HG02571 (cell line): ENCODE measurements around the gene KIAA0408.

Source experiments
- ATAC-seq: cut with Tn5 transposase; IDR thresholded peaks from one replicate; pipeline ENCODE4 v1.9.1; 2021; ENCODE audit warnings: mild to moderate bottlenecking, moderate library complexity; ENCODE audit not compliant: unreplicated experiment

The KIAA0408 gene

DNA sequence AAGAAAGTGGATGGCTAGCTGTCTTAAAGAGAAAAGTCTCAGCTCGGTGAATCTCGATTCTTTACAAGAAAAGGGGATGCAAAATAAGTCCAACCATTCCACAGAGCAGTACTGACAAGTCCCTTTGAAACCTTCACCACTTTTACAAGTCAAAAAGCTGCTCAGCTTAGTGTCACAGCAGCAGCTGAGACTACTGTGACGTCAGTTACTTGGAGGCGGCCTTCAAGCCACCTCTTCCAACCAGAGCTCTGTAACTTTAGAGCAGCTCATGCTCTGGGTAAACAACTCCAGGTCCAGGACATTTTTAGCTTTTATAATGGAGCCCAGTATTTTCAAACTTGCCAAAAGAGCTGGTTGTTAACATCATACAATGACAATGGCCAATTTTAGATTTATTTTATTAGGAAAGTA, at the start of gene KIAA0408:
Gene KIAA0408, minus strand, starts transcription at position 159 of the 411 bp plus-strand sequence. CDS start 5,408 bp downstream, outside the sequence.
- no peak for ATAC-seq

DNA sequence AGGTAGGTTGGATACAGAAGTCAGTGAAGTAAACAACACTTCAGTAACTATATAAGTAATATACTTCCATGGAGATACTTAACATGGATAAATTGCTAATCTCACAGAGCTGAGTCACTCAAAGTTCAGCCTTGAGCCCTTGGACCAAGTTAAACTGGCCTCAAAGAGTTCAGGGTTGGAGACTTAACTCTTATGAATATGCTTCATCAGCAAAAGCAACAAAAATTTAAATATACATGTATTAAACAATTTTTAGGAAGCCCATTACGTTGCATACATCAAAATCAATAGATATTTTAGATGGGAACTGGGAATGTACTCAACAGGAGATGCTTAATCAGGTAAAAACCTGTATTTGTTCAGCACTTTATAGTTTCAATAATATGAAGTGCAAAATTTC, 47.7 kb upstream of the KIAA0408 start:
- ATAC-seq = no peak

DNA sequence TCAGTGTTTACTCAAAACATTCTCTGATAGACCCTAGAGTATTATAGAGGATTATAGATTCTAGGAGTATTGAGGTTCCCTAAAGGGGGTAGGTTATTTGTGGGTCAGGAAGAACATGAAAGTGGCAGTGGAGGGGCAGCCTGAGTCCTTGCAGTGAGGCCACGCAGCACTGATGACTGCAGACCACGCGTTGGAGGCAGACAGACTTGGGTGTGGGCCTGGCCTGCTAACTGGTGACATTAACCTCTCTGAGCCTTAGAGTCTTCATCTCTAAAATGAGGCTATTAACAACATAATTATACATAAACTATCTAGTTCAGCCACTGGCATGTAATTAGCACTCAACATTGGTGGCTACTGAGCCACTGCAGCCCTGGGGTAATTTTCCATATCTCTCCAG, 43.8 kb upstream of the KIAA0408 start:
- ATAC-seq = no peak

DNA sequence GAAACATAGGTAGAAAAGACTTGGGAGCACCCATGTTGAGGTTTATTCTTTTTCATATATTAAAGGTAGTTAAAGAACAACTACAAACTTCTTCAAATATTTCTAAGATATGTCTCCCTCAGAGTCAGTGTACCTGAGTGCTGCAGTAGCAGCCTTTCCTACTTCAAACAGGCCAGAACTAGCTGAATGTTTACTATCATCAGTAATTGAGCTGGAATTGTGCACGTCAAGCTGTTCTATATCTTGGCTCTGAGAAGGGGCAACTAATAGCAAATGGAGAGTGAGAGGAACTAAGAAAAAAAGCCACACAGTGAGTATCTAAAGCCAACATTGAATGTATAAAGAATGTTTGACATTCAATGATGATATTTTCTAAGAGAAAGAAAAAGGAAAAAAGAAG, 38.2 kb upstream of the KIAA0408 start:
- no peak for ATAC-seq

DNA sequence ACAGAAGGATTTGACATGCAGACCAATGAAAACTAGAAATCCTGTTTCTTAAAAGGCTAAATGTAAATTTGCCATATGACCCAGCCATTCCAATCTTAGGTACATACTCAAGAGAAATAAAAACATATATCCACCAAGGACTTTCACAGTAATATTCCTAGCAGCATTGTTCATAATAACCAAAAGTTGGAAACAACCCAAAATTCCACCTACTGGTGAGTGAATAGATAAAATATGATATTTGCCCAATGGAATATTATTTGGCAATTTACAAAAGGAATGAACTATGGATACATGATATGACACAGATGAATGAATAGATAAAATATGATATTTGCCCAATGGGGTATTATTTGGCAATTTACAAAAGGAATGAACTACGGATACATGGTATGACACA, 37.3 kb upstream of the KIAA0408 start:
- no peak for ATAC-seq

DNA sequence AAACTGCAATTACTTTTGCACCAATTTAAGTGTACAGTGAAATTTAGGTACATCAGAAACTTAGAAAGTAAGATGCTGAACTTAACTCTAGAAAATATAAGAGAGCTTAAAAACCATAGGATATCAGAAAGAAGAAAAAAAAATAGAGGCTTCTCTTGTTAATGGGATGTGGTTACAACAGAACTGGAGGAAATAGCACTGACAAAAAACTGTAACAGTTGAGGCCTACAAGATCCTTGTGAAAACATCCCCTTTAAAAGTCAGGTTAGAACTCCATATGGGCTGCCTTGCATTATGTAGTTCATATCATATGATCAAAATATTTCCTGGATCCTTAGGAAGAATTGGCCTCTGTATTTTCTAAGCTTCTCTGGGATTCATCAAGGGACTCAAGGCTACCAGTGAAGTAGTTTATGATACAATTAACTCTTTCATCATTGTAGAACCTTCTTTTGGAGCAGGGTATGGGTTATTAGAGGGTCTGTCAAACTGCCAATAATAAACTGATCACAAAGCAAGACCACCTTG, 35.1 kb upstream of the KIAA0408 start:
- ATAC-seq = no peak

DNA sequence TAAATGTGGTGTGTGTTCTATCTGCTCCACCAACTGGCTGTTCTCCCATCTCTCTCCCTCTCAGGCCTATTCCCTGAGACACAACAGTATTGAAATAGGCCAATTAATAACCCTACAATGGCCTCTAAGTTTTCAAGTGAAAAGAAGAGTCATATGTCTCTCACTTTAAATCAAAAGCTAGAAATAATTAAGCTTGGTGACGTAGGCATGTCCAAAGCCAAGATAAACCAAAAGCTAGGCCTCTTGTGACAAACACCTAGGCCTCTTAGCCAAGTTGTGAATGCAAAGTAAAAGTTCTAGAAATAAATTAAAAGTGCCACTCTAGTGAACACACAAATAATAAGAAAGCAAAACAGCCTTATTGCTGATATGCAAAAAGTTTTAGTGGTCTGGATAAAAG, 30.1 kb upstream of the KIAA0408 start:
- ATAC-seq = no peak

DNA sequence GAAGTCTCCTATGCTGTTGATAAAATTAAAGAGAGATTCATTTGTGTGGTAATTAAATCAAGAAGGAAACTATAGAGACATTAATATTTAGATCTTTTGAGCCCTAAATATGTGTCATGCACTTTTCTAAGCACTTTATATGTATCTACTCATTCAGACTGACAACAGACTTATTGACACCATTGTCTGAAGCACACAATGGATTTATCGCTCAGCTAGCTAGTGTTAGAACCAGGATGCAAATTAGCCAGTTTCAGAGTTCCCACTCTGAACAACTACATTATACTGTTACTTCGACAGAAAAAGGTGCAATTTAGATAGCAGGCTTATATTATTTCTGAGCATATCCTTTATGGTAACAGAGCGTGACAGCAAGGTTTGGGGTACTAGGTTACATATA, 27.7 kb upstream of the KIAA0408 start:
- ATAC-seq = no peak

DNA sequence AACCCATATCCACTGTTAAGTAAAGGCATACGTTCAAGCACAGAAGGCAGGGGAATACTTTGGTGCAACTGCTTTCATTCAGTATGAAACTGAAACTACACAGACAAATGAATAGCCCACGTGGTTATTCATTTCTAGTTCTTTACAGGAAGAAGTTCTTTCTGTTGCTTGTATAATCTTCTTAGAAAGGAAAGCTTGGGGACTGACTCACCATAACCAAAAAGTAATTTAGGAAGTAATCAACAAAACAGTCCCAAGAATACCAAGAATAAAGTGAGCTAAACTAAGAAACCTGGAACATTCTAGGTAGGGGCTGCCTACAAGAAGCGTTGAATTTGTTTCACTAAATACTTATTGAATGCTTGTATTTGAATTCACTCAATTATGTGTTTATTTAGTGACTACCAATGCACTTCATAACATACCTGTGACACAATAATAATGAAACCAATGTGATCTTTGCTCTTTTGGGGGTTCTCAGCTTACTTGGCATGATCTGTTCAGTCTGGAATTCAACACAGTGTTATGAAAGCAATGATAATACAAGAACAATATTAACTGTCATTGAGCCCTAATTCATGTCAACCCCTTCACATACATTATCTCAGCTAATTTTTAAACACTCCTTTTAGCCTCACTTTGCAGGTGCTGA, 25.1 kb upstream of the KIAA0408 start:
- ATAC-seq = peak; percentile 100

DNA sequence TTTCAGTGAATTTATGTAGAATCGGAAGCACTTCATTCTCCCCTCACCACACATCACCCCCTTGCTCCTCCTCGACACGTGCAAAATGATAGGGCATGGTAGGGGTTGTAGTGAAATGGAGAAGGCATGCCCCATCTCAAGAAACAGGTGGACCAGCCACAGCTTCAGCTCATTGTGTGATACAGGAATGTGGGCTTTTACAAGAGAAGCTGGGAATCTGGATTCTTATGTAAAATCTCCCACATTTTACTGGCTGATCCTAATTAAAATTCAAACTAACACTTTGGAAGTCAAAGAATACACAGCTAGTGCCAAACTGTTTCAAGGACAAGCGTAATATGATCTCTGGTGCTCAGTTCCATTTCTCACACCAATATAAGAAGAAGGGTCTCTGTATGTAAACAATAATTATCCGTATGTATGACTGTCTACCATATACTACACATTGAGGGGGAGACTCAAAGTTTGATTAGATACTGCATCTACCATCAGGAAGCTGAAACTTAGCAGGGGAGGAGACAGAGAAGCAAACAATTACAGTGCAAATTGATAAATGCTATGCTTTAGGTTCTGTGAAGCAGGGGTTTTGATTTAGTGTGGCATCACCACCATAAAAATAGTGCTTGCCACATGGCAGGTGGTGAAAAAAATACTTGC, 24.3 kb upstream of the KIAA0408 start:
- ATAC-seq = no peak

DNA sequence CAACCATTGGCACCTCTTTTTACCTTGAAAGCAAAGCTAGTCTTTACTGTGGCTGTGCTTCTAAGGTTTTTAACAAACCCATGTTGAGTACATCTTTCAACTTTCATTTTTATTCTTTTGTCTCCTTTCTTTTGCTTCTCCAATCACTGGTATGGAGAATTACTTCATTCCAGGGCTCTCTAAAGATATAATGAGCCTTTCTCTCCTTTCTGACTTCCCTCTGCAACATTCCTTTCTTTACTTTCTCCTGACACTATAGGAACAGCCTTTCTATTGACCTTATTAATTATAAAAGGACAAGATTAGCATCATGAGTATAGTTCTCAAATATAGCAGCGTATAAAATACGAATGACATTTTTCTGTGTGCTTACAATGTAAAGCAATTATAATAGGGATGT, 23.1 kb upstream of the KIAA0408 start:
- no peak for ATAC-seq

DNA sequence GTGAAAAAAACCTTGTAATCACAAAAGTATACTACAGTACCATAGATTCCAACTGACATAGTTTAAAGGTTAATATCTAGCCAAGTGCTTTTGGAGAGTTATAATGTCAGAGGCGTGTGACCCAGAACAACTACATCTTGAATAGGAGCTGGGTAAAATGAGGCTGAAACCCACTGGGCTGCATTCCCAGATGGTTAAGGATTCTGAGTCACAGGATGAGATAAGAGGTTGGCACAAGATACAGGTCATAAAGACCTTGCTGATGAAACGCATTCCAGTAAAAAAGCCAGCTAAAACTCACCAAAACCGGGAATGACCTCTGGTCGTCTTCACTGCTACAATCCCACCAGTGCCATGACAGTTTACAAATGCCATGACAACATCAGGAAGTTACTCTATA, 22.4 kb upstream of the KIAA0408 start:
- no peak for ATAC-seq

DNA sequence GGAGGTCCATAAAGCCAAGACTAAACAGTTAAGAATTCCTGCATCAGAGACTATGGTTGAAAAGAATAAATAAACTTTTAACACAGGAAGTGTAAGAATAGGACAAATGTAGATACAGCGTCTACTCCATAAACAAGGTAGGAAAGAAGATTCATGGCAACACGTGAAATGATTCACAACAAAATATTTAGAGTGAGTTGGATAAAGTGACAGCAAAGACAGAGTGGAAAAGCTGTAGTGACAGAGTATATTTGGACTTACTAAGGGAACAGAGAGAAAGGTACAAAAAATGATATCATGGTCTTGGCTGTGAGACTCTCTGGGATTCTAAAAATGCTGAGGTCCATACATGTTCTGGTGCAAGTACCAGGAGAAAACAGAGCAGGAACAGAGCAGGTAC, 21.9 kb upstream of the KIAA0408 start:
- no peak for ATAC-seq

DNA sequence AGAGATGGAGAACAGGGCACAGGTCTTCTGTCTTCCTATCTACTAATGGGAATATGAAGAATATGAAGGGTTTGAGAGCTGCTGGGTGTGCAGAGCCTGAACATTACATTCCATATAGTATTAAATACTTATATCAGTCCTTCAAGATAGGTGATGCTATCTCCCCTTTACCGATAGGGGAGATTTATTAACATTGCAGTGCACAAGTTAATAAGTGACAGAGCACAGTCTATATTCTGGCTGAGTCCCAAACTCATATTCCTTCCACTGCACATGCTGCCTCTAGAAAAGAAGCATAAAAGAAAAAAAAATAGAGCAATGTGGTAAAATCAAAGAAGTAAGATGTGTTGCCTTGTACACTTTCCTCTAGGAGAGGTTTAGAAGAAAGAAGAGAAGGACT, 18.5 kb upstream of the KIAA0408 start:
- no peak for ATAC-seq

DNA sequence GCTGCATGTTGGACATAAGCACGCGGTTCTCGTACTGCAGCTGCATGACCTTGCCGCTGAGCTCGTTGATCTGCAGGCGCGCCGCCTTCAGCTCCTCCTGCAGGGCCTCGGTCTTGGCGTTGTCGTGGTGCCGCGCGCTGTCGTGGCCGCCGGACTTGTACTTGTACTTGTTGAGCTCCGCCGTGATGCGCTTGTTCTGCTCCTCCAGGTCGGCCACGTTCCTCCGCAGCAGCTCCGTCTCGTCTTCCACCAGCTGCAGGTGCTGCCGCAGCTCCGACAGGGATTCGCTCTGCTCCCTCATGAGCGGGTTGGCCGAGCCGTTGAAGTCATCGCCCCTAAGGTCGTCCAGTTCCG, 16.6 kb upstream of the KIAA0408 start:
- no peak for ATAC-seq

DNA sequence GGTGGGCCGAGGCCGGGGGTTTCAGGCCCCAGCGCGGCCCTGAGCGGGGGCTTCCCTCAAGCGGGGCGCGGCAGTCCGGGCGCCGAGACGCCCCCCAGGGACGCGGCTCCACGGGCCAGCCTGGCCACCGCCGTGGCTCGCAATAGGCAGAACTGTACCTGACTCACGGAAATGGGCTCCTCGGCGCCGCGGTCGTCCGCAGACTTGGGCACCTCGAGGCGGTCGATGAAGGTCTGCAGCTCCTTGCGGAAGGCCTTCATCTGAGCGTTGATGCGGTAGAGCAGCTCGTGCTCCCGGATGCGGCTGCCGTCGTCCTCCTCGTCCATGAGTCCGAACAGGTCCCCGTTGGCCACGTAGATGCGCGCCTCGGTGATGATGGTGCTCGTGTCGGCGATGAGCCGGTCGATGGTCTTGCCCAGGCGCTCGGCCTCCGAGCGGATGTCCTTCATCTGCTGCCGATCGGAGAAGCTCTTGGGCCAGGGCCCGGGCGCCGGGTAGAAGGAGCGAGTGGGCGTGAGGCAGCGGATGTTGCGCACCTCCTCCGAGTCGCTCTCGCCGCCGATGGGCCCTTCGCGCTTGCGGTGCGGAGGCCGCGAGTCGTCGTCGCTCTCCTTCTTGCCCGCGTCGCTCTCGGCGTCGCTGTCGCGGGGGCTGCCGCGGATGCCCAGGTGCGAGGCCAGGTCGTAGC, 16.1 kb upstream of the KIAA0408 start:
- ATAC-seq = no peak

DNA sequence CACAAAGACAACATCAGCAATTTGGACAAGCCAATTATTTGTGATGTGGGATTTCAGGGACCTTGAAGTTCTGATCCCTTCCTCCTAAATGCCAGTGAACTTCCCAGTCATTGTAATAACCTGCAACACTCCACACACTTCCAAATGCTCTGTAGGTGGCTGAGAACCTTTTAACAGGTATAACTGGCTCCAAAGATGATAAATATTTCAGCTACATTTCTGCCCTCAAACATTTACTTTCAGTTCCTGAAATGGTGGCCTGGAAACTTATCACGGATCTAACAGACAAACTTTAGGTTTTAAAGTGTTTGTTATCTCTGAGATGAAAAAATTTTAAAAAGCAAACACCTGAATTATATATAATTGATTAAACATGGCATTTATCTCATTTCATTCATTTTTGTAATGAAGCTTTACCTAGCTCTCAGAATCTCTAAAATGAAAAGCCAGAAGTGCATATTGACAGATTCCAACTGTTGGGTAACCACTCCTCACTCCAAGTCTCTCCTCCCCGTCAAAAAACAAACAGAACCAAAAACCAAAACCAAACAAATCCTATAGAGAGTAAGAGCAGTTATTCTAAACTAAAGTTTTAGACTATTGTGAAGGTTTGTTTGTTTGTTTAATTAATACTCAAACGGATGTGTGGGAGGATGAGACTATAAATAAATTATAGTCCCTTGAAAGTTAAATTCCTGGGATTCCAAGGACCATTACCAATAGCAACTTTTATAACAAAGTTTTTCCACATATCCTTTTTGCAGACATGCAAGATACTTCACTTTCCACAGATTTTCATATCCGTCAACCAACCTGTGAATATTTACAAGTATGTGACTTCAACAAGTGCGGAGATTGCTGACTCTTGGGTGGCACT, 12.4 kb upstream of the KIAA0408 start:
- no peak for ATAC-seq

DNA sequence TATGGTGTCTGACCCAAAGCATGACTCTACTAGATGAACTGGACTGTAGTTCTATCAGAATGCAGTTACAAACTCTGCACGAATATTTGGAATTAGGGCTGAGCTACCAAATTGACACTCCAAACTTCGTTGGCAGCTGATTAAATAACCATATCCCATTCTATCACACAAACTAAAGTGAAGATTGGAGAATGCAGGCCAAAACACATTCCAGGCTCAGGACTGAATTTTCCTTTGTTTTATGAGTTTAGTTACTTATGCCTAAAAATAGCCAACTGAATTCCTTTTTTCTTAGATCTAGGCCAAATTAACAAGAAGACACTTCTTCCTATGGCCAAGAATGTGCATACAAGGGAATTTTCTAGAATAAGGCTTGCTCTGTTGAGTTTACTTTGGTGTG, 9.7 kb upstream of the KIAA0408 start:
- ATAC-seq = no peak

DNA sequence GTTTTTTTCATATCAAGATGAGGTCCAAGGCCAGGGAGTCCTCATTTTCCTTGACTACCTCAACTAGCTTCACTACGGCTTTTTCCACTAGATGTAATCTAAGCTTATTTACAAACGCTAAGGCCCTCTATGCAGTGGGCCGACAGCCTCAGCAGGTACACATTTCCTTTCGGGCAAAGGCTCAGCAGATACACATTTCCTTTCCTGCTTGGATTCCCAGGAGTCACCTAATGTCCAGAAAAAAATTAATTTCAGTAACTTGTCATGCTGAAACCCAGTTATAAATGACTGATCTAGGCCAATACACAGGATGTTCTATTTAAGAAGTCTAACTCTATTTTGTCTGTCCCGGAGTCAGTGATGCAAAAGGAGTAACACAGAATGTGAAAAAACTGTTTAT, 7.2 kb upstream of the KIAA0408 start:
- ATAC-seq = no peak

DNA sequence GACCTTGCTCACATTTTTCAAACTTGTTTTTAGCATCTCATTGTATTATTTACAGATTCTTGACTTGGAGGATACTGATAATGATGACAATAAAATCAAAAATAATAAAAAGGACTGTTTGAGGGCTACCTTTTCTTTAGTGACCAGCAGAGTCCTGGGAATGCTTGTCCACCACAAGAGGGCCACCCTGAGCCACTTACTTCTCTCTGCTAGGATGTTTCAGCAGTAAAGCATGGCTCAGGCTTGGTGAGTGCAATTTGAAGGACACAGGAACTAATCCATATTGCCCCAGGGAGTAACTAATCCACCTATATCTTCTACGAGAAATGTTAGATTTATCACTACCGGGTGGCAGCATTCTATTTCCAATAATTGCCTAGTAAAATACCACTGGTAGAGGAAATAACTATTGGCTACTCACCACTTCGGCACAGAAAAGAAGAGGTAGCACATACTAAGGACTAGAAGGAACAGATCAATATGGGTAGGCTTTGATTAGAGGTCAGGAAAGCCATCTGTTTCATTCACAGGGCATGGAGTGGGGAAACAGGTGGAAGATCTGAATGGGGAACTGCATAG, 5.8 kb upstream of the KIAA0408 start:
- peak; percentile 90 for ATAC-seq
